Lower lobe of right lung (tissue), 2 donors: ENCODE results near the gene NEMF. TPM values are rescaled to one million over a fixed set of nuclear protein-coding genes. Genes with fewer than 3 reads are reported as not detected.
"Not testable (repeated sequence)": the region's sequence is repeated elsewhere in the genome, so short reads cannot be mapped to it uniquely, and the experiment has no call there.

Experiments used
- ATAC-seq, 2 donors: fragments of 200-7000 bp; cut with Tn5 transposase; one replicate each; pipeline ENCODE4 v1.9.1; 2020 to 2022; ENCODE audit warnings: mild to moderate bottlenecking in 2 of 2, moderate library complexity in 2 of 2
- DNase-seq: peaks from one replicate; pipeline ENCODE4 v3.0.0-alpha.2; 2020
- H3K27ac ChIP-seq: fragments of 200-600 bp; one replicate; pipeline ENCODE4 v1.8.0; 2022
- H3K27me3 ChIP-seq: fragments of 200-600 bp; one replicate; pipeline ENCODE4 v1.8.0; 2022; ENCODE audit warnings: low read depth
- H3K36me3 ChIP-seq: fragments of 200-600 bp; one replicate; pipeline ENCODE4 v1.8.0; 2022; ENCODE audit warnings: mild to moderate bottlenecking
- H3K4me1 ChIP-seq: fragments of 200-600 bp; one replicate; pipeline ENCODE4 v1.8.0; 2022
- H3K4me3 ChIP-seq: fragments of 200-600 bp; one replicate; pipeline ENCODE4 v1.8.0; 2022; ENCODE audit warnings: mild to moderate bottlenecking
- H3K9me3 ChIP-seq: fragments of 200-600 bp; one replicate; pipeline ENCODE4 v1.8.0; 2022
- intact Hi-C: fragments of 100-400 bp; cut with DNase I; formaldehyde crosslinking; loops from one replicate; pipeline ENCODE4 v1.11.0; 2022
- total RNA-seq: library from RNA; stranded (reverse); fragmentation: NEBNext Ultra II Directional; extraction: Animal tissue kit (Norgen Biotek cat#: 25700); gene quantifications from one replicate; pipeline ENCODE4 v1.2.1, GENCODE V29; 2021
- TF ChIP-seq, protein P1 (sequence below): fragments of 200-600 bp; IDR thresholded peaks from one replicate; pipeline ENCODE4 v1.8.0; 2022; ENCODE audit warnings: antibody characterized with exemption, mild to moderate bottlenecking
- donor health status: DM: no; HTN: yes; CAD: no; lungs with severe emphysema.

The NEMF gene
- total RNA-seq, 1 donor from 2014 or later, result 66.1 TPM

DNA sequence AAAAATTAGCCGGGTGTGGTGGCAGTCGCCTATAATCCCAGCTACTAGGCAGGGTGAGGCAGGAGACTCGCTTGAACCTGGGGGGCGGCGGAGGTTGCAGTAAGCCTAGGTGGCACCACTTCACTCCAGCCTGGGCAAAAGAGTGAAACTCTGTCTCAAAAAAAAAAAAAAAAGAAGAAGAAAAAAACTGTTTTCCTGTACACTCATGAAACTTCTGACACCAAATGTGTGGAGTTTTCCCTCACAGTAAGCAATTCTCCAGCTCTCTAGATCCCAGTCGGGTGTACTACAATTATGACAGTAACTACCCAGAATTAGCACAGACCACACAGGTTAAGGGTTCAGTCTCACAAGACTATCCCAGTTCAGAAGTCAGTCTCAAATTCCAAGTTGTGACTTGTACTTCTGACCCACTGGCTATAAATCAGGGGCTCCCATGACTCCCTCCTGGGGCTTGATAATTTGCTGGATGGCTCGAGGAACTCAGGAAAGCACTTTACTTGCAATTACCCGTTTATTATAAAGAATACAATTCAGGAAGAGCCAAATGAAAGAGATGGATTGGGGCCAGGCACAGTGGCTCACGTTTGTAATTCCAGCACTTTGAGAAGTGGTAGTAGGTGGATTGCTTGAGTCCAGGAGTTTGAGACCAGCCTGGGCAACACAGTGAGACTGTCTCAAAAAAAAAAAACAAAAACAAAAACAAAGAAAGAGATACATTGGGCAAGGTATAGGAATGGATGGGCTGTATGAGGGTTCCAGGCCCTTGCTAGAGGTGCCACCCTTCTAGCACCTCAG, 27.9 kb upstream of the NEMF start:
- DNase-seq (no peak), ATAC-seq (peak; percentile 24 to 34)
- no peaks in the 10 kb centered on the region for H3K36me3 ChIP-seq
- H3K27me3 ChIP-seq, result no peaks in the 10 kb centered on the region
- intact Hi-C loops, result no loop called here
- no peak overlapping the region for H3K4me3 ChIP-seq
- no peaks in the 10 kb centered on the region for H3K9me3 ChIP-seq
- H3K27ac ChIP-seq, result peak overlapping the region; percentile 41
- H3K4me1 ChIP-seq, result no peaks in the 10 kb centered on the region
- TF ChIP-seq, protein P1, sequence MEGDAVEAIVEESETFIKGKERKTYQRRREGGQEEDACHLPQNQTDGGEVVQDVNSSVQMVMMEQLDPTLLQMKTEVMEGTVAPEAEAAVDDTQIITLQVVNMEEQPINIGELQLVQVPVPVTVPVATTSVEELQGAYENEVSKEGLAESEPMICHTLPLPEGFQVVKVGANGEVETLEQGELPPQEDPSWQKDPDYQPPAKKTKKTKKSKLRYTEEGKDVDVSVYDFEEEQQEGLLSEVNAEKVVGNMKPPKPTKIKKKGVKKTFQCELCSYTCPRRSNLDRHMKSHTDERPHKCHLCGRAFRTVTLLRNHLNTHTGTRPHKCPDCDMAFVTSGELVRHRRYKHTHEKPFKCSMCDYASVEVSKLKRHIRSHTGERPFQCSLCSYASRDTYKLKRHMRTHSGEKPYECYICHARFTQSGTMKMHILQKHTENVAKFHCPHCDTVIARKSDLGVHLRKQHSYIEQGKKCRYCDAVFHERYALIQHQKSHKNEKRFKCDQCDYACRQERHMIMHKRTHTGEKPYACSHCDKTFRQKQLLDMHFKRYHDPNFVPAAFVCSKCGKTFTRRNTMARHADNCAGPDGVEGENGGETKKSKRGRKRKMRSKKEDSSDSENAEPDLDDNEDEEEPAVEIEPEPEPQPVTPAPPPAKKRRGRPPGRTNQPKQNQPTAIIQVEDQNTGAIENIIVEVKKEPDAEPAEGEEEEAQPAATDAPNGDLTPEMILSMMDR, result no peak

DNA sequence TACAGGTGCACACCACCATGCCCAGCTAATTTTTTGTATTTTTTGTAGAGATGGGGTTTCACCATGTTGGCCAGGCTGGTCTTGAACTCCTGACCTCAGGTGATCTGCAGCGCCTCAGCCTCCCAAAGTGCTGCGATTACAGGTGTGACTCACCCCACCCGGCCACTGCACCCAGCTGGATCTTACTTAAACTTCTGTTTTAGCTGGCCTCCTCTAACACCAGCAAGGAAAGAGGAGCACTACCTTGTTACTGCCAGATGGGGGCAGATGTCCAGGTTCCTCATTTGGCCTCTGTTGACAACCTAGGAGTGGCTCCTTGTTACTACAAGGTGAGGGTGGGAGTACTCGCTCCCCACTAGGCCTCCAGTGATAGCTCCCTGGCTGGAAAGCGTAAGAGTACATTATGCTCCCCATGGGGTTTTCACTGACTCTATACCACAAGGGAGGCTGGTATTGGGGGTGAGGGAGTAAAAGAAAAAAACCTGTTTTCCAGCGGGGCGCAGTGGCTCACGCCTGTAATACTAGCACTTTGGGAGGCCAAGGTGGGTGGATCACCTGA, 27.1 kb upstream of the NEMF start:
- intact Hi-C loops, result no loop called here
- no peaks in the 10 kb centered on the region for H3K27me3 ChIP-seq
- DNase-seq, result peak; percentile 58

DNA sequence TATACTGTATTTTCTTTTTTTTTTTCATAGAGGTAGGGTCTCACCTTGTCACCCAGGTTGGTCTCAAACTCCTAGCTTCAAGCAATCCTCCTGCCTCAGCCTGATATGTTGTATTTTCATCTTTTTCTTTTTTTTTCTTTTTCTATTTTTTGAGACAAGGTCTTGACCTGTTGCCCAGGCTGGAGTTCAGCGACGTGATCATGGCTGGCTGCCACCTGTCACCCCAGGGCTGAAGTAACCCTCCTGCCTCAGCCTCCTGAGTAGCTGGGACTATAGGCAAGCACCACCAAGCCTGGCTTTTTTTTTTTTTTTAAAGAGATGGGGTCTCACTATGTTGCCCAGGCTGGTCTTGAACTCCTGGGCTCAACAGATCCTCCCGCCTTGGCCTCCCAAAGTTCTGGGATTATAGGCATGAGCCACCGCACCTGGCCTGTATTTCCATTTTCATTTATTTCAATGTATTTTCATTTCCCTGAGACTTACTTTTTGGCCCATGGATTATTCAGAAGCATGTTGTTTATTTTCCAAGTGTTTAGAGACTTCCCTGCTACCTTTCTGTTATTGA, 24.1 kb upstream of the NEMF start:
- H3K9me3 ChIP-seq, result no peaks in the 10 kb centered on the region
- no peak overlapping the region for H3K4me3 ChIP-seq
- no peak for ATAC-seq
- no peaks in the 10 kb centered on the region for H3K36me3 ChIP-seq
- no peak overlapping the region for H3K27ac ChIP-seq
- TF ChIP-seq, protein P1, result no peak
- intact Hi-C loops, result no loop called here
- no peak for DNase-seq
- H3K27me3 ChIP-seq, result no peaks in the 10 kb centered on the region
- H3K4me1 ChIP-seq, result no peaks in the 10 kb centered on the region

More for the DNA sequence above, 27.1 kb upstream of the NEMF start:
- Histone ChIP-seq H3K4me1 (no peaks in the 10 kb centered on the region), H3K27ac (peak overlapping the region; percentile 41), H3K9me3 (no peaks in the 10 kb centered on the region), H3K4me3 (no peak overlapping the region), H3K36me3 (no peaks in the 10 kb centered on the region)
- TF ChIP-seq, protein P1, result peak; percentile 72
- ATAC-seq, result peak; percentile 92 to 93

- Histone ChIP-seq H3K9me3 (no peaks in the 10 kb centered on the region), H3K27me3 (no peaks in the 10 kb centered on the region), H3K27ac (no peak overlapping the region), H3K4me3 (no peak overlapping the region), H3K4me1 (no peaks in the 10 kb centered on the region), H3K36me3 (no peaks in the 10 kb centered on the region)
- intact Hi-C loops, result no loop called here
- no peak for DNase-seq
- TF ChIP-seq, protein P1, result no peak
- no peak for ATAC-seq
These were observed 23.1 kb upstream of the NEMF start for GRCh38 chr14:49875640-49876198.

- DNase-seq, H3K36me3 ChIP-seq, ATAC-seq, H3K4me3 ChIP-seq, intact Hi-C loops, H3K27me3 ChIP-seq, H3K9me3 ChIP-seq, H3K4me1 ChIP-seq, H3K27ac ChIP-seq: not testable (repeated sequence)
These were observed 21.0 kb upstream of the NEMF start for GRCh38 chr14:49873548-49873947.
